Measurements from ENCODE around the gene CEP295NL.

CEP295NL gene

GRCh38 chr17:78900816-78901215 lies 2.2 kb downstream of the CEP295NL start:
- Mint-ChIP-seq H3K27ac (no peak overlapping the region), H3K9me3 (ENCODE audit: low read depth) (no peaks in the 10 kb centered on the region), H3K36me3 (no peaks in the 10 kb centered on the region), H3K27me3 (no peaks in the 10 kb centered on the region), H3K4me3 (no peak overlapping the region), H3K4me1 (ENCODE audit: low read depth) (peaks cover 4% of the 10 kb centered on the region)

DNA sequence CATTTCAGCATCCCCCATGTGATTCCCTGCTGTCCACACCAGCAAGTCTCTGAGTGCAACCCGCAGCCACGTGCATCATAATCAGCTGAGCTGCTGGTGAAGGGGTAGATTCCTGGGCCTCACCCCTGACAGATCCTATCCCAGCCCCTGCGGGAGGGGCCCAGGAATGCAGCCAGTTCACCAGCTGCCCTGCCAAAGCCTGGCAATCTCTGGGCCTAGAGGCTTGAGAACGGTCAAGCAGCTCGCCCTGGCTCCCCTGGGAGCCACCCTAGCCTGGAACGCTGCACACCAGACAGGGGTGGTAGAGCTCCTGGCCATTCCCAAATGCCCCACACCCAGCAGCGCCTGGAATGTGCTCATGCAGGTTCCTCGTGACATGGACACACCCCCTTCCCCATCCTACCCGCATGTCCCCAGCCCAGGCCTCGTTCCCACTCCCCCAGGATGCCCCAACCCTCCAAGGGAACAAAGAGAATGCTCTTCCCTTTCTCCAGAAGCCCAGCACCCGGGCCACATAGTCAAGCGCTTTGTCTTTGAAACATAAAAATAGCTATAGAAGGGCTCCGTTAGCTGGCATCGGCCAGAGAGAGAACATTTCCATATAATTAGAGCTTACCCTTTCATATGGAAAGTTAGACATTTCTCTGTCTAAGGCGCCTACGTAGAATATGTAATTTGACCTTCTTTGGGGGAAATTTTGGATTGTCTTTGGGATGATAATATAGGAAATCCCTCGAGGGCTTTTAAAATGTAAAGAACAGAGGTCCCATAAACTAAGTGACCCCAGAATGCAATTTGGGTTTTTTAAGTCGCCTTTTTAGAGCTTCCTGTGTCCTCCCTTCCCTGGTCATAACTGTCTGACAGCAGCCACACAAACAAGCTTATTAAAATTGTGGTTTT lies 3.4 kb downstream of the CEP295NL start:
- Mint-ChIP-seq H3K27me3 (no peaks in the 10 kb centered on the region), H3K4me3 (no peak overlapping the region), H3K9me3 (ENCODE audit: low read depth) (no peaks in the 10 kb centered on the region), H3K36me3 (no peaks in the 10 kb centered on the region), H3K4me1 (ENCODE audit: low read depth) (peaks cover 4% of the 10 kb centered on the region), H3K27ac (no peak overlapping the region)

GRCh38 chr17:78898947-78899346 lies 4.1 kb downstream of the CEP295NL start:
- Mint-ChIP-seq H3K27me3 (no peaks in the 10 kb centered on the region), H3K9me3 (ENCODE audit: low read depth) (no peaks in the 10 kb centered on the region), H3K36me3 (no peaks in the 10 kb centered on the region), H3K27ac (no peak overlapping the region), H3K4me3 (no peak overlapping the region), H3K4me1 (ENCODE audit: low read depth) (peaks cover 4% of the 10 kb centered on the region)

DNA sequence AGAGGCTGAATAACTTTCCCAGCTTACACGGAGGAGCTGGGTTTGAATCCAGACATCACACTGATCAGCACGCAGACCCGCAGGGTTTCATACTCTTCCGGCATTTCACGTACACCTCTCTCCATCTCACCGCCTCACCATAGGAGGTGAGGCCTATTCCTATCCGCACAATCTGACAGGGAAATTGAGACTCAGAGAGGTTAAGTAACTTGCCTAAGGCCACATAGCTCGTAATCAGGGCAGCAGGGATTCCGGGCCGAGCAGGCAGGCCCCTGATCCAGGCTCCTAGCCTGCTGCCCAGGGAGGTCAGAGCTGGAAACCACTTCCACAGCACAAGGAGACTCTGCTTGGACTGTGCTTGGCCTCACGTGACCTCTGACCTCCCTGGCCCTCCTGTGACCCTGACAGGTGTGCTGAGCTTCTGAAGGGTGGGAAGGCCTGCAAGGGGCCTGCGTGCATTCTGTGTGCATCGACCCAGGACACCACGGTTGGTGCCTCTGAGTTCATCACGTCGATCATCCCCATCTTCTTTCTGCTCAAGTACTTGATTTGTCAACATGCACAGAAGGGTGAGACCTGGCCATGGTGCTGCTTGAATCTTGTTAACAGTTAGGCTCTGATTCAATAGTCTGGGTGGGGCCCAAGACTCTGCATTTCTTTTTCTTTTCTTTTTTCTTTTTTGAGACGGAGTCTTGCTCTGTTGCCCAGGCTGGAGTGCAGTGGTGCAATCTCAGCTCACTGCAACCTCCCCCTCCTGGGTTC lies 4.7 kb downstream of the CEP295NL start:
- H3K27ac Mint-ChIP-seq = no peak overlapping the region
- no peaks in the 10 kb centered on the region for H3K36me3 Mint-ChIP-seq
- H3K4me3 Mint-ChIP-seq = no peak overlapping the region
- H3K27me3 Mint-ChIP-seq = no peaks in the 10 kb centered on the region
- peaks cover under 1% of the 10 kb centered on the region for H3K4me1 Mint-ChIP-seq (ENCODE audit: low read depth)
- H3K9me3 Mint-ChIP-seq (ENCODE audit: low read depth) = no peaks in the 10 kb centered on the region

- Mint-ChIP-seq H3K27ac (no peak overlapping the region), H3K4me3 (no peak overlapping the region), H3K27me3 (no peaks in the 10 kb centered on the region), H3K9me3 (ENCODE audit: low read depth) (no peaks in the 10 kb centered on the region), H3K4me1 (ENCODE audit: low read depth) (peaks cover under 1% of the 10 kb centered on the region), H3K36me3 (no peaks in the 10 kb centered on the region)
Measured at GRCh38 chr17:78897664-78898047, 5.3 kb downstream of the CEP295NL start.

DNA sequence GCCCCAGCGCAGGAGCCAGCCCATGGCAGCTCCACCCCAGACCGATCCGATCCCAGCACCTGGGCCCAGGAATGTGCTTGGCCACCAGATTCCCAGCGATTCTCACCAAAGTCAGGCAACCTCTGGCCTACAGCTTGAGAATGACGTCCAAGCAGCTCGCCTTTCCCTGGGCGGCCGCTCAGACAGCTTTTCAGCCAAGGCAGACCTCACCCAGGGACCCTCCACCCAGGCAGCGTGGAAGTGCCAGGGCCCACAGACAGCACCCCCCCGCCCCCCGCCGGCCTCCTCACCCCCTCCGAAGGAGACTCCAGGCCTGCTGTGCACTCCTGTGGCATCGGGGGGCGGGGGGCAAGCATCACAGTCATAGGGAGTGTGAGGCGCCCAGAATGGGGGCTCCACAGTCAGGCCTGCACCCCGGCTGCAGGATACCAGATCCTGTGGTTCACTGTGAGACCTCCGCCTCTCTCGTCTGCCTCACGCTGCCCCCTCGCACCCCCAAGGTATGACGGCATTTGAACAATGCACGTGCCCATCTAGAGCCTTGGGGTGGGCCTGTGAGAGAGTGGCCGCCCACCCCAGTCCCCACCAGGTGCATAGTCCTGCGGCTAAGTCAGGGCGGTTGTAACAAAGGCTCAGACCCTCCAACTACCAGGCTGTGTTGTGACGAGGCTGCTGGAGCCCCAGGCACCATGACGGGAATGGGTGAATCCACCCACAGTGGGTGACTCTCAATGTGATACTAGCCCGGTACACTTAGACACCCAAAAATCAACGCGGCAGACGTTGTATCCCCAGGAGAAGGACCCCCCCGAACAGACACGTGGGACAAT lies 6.0 kb downstream of the CEP295NL start:
- H3K9me3 Mint-ChIP-seq (ENCODE audit: low read depth) = no peaks in the 10 kb centered on the region
- H3K4me1 Mint-ChIP-seq (ENCODE audit: low read depth) = peaks cover 2% of the 10 kb centered on the region
- no peaks in the 10 kb centered on the region for H3K27me3 Mint-ChIP-seq
- no peak overlapping the region for H3K4me3 Mint-ChIP-seq
- H3K27ac Mint-ChIP-seq = no peak overlapping the region
- H3K36me3 Mint-ChIP-seq = no peaks in the 10 kb centered on the region

DNA sequence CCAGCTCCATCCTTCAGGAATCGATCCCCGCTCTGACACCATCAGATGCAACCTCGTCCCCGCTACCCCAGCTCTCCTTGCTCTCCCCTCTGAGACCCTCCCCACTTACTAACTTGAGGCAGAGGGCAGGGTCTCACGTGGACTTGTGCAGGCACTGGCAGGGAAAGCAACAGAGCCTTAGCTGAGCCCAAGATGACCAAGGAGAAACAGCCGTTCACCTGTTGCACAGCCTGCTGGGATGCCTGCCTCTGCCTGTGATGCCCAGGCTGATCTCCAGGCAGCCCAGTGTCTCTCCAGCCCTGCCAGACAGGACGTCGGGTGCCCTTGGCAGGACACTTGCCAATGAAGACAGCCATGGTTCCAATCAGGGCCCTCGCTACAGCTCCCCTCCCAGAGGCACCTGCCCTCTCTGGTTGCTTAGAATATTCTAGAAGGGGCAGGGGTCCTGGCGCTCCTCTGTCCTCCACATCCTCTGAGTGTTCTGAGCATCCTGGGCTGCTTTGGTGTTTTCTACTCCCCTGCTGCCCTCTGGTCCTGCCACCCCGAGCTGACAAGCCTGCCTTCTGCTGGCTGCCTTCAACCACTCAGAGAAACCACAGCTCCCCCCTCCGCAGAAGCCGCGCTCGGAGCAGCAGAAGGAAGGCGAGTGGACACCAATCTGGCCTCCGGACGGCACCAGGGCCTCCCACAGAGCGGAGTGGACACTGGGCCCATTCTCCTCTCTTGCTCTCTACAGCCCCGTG lies 6.7 kb downstream of the CEP295NL start:
- Mint-ChIP-seq H3K27me3 (no peaks in the 10 kb centered on the region), H3K4me1 (ENCODE audit: low read depth) (peaks cover 9% of the 10 kb centered on the region), H3K27ac (no peak overlapping the region), H3K36me3 (no peaks in the 10 kb centered on the region), H3K4me3 (no peak overlapping the region), H3K9me3 (ENCODE audit: low read depth) (no peaks in the 10 kb centered on the region)

DNA sequence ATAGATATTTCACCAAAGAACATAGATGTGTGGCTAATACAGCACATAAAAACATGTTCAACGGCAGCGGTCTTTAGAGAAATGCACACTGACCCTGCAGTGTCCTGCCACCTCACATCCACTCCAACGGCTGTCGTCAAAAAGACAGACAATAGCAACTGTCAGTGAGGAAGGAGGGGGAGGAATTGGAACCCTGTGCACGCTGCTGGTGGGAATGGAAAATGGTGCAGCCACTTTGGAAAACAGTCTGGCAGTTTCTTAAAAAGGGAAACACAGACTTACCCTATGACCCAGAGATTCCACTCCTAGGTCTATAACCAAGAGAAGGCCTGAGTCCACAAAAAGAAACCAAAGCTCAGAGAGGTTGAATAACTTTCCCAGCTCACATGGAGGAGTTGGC lies 7.7 kb downstream of the CEP295NL start:
- Mint-ChIP-seq H3K36me3 (no peaks in the 10 kb centered on the region), H3K4me3 (no peak overlapping the region), H3K27ac (no peak overlapping the region), H3K4me1 (ENCODE audit: low read depth) (peaks cover 18% of the 10 kb centered on the region), H3K9me3 (ENCODE audit: low read depth) (no peaks in the 10 kb centered on the region), H3K27me3 (no peaks in the 10 kb centered on the region)

- H3K9me3 Mint-ChIP-seq (ENCODE audit: low read depth) = no peaks in the 10 kb centered on the region
- H3K27me3 Mint-ChIP-seq = no peaks in the 10 kb centered on the region
- H3K4me1 Mint-ChIP-seq (ENCODE audit: low read depth) = peaks cover 31% of the 10 kb centered on the region
- no peaks in the 10 kb centered on the region for H3K36me3 Mint-ChIP-seq
- H3K4me3 Mint-ChIP-seq = no peak overlapping the region
- H3K27ac Mint-ChIP-seq = no peak overlapping the region
Measured at GRCh38 chr17:78893684-78894083, 9.3 kb downstream of the CEP295NL start.

GRCh38 chr17:78892936-78893379 lies 10.0 kb downstream of the CEP295NL start:
- no peak overlapping the region for H3K4me3 Mint-ChIP-seq
- no peak overlapping the region for H3K27ac Mint-ChIP-seq
- H3K9me3 Mint-ChIP-seq (ENCODE audit: low read depth) = no peaks in the 10 kb centered on the region

GRCh38 chr17:78892520-78892919 lies 10.5 kb downstream of the CEP295NL start:
- Mint-ChIP-seq H3K4me3 (no peak overlapping the region), H3K27ac (no peak overlapping the region), H3K9me3 (ENCODE audit: low read depth) (no peaks in the 10 kb centered on the region), H3K4me1 (ENCODE audit: low read depth) (peaks cover 33% of the 10 kb centered on the region), H3K36me3 (no peaks in the 10 kb centered on the region), H3K27me3 (no peaks in the 10 kb centered on the region)

More at GRCh38 chr17:78892936-78893379, 10.0 kb downstream of the CEP295NL start:
- no peaks in the 10 kb centered on the region for H3K36me3 Mint-ChIP-seq
- peaks cover 33% of the 10 kb centered on the region for H3K4me1 Mint-ChIP-seq (ENCODE audit: low read depth)
- H3K27me3 Mint-ChIP-seq = no peaks in the 10 kb centered on the region

- no peaks in the 10 kb centered on the region for H3K27me3 Mint-ChIP-seq
- no peaks in the 10 kb centered on the region for H3K36me3 Mint-ChIP-seq
- H3K4me3 Mint-ChIP-seq = no peak overlapping the region
- no peaks in the 10 kb centered on the region for H3K9me3 Mint-ChIP-seq (ENCODE audit: low read depth)
- H3K27ac Mint-ChIP-seq = no peak overlapping the region
- H3K4me1 Mint-ChIP-seq (ENCODE audit: low read depth) = peaks cover 33% of the 10 kb centered on the region
Measured at GRCh38 chr17:78892062-78892456, 10.9 kb downstream of the CEP295NL start.

DNA sequence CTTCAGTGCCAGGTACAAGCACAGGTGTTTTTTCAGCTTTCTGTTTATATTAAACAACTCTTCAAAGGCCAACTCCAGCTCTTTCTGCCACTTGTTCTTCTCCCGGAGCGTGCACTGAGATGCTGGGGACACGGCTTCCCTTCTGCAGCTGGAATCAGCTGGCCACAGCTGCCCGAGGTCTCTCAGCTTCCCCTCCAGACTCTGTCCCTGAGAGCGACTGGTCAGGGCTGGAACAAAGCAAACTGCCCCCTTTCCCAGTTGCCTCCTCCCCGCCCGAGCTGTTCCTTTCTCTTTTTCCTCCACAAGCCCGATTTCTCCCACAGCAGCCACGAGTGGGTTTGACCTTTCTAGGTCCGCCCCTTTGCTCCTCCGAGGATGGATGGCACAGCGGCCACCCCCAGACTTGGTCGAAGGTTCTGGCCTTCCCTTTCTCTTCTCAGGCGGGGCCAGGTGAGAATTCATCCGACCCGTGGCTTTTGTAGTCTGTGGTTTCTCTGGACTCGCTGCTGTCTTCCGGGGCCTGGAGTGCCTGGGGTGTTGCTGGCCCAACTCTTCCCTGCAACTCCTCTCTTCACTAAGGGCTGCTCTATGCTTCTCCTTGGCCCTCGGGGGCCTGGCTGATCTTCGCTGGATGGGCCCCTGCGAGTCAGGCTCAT lies 11.5 kb downstream of the CEP295NL start:
- Mint-ChIP-seq H3K27me3 (no peaks in the 10 kb centered on the region), H3K36me3 (no peaks in the 10 kb centered on the region), H3K27ac (peak overlapping the region; percentile 76), H3K4me1 (ENCODE audit: low read depth) (peaks cover 33% of the 10 kb centered on the region), H3K4me3 (peak overlapping the region; percentile 27), H3K9me3 (ENCODE audit: low read depth) (no peaks in the 10 kb centered on the region)

GRCh38 chr17:78890498-78890897 lies 12.5 kb downstream of the CEP295NL start:
- H3K4me1 Mint-ChIP-seq (ENCODE audit: low read depth) = peaks cover 33% of the 10 kb centered on the region
- H3K4me3 Mint-ChIP-seq = peak overlapping the region; percentile 38
- H3K9me3 Mint-ChIP-seq (ENCODE audit: low read depth) = no peaks in the 10 kb centered on the region
- no peaks in the 10 kb centered on the region for H3K27me3 Mint-ChIP-seq
- H3K36me3 Mint-ChIP-seq = no peaks in the 10 kb centered on the region
- peak overlapping the region; percentile 76 for H3K27ac Mint-ChIP-seq
